Osteoblast (primary cell): ENCODE data around the gene HAUS1. TPM values are rescaled to one million over a fixed set of nuclear protein-coding genes. Genes with fewer than 3 reads are reported as not detected.
A peak's percentile ranks its signal among the peaks of the same experiment; 100 is the strongest.

Source experiments
- DNase-seq: peaks from one replicate; pipeline ENCODE4 v3.0.0; 2011; ENCODE audit warnings: low spot score, mixed read lengths; ENCODE audit not compliant: insufficient read length; ENCODE audit errors: missing footprints
- H2AFZ ChIP-seq: 2 replicates; pipeline ENCODE4 v1.6.0; 2011; ENCODE audit warnings: mild to moderate bottlenecking, low read length
- H3K27ac ChIP-seq: 2 replicates; pipeline ENCODE4 v1.5.1; 2011; ENCODE audit warnings: mild to moderate bottlenecking, low read depth, low read length, moderate library complexity
- H3K27me3 ChIP-seq: 2 replicates; pipeline ENCODE4 v1.6.0; 2012; ENCODE audit warnings: mild to moderate bottlenecking, control low read depth, inconsistent platforms, low read length, moderate library complexity; ENCODE audit not compliant: insufficient read depth
- H3K36me3 ChIP-seq: 2 replicates; pipeline ENCODE4 v1.5.1; 2011; ENCODE audit warnings: mild to moderate bottlenecking, low read length, control low read depth, moderate library complexity; ENCODE audit not compliant: insufficient read depth
- H3K4me1 ChIP-seq: 2 replicates; pipeline ENCODE4 v1.5.1; 2011; ENCODE audit warnings: mild to moderate bottlenecking, low read length, control low read depth, moderate library complexity; ENCODE audit not compliant: insufficient read depth
- H3K4me2 ChIP-seq: 2 replicates; pipeline ENCODE4 v1.6.0; 2011; ENCODE audit warnings: mild to moderate bottlenecking, low read length; ENCODE audit not compliant: insufficient read depth
- H3K4me3 ChIP-seq: fragments of 200-600 bp; sonication (generic); 3 replicates; pipeline ENCODE4 v1.5.1; 2012; ENCODE audit warnings: mild to moderate bottlenecking, low read length, inconsistent platforms; ENCODE audit not compliant: insufficient read depth
- H3K79me2 ChIP-seq: 2 replicates; pipeline ENCODE4 v1.6.0; 2012; ENCODE audit warnings: mild to moderate bottlenecking, low read length, control low read depth, inconsistent platforms; ENCODE audit not compliant: insufficient read depth
- H3K9me3 ChIP-seq: 2 replicates; pipeline ENCODE4 v1.5.1; 2011; ENCODE audit warnings: low read depth, low read length, control low read depth
- H4K20me1 ChIP-seq: 2 replicates; pipeline ENCODE4 v1.6.0; 2012; ENCODE audit warnings: mild to moderate bottlenecking, low read length, control low read depth; ENCODE audit not compliant: insufficient read depth
- CTCF ChIP-seq: IDR thresholded peaks from 2 replicates; pipeline ENCODE4 v1.5.1; 2011; ENCODE audit warnings: mild to moderate bottlenecking, low read depth, low read length, moderate library complexity; ENCODE audit errors: extremely low read depth
- total RNA-seq: library from RNA; depleted of rRNA; stranded (reverse); fragments of >200 nt; gene quantifications from 2 replicates; pipeline ENCODE4 v1.2.3, GENCODE V29; 2012

Gene HAUS1
- total RNA-seq, 1 donor = 40.9 TPM

GRCh38 chr18:46097431-46097800 lies 6.8 kb upstream of the HAUS1 start:
- H3K4me3 ChIP-seq = peak overlapping the region; percentile 100
- peak; percentile 6 for DNase-seq
- H3K9me3 ChIP-seq = no peaks in the 10 kb centered on the region
- H3K27me3 ChIP-seq = no peaks in the 10 kb centered on the region
- H3K36me3 ChIP-seq = peaks cover 33% of the 10 kb centered on the region
- H4K20me1 ChIP-seq = peaks cover 25% of the 10 kb centered on the region
- peak overlapping the region; percentile 93 for H3K4me2 ChIP-seq
- TF ChIP-seq CTCF = no peak
- H3K27ac ChIP-seq = peak overlapping the region; percentile 92
- peak overlapping the region; percentile 99 for H2AFZ ChIP-seq
- H3K4me1 ChIP-seq = peaks cover 9% of the 10 kb centered on the region
- peaks cover 59% of the 10 kb centered on the region for H3K79me2 ChIP-seq

GRCh38 chr18:46097801-46098615 lies 6.2 kb upstream of the HAUS1 start, which contains the start of gene ATP5F1A:
TSS of gene ATP5F1A (minus strand) at chr18:46098296. CDS start at chr18:46098231, 65 bp downstream.
- Histone ChIP-seq H3K36me3 (peaks cover 28% of the 10 kb centered on the region), H2AFZ (peak within 1 kb of the TSS; percentile 99), H3K79me2 (peaks cover 53% of the 10 kb centered on the region), H3K4me1 (peaks cover 9% of the 10 kb centered on the region), H3K9me3 (no peaks in the 10 kb centered on the region), H3K27ac (peak within 1 kb of the TSS; percentile 92), H3K4me3 (peak within 1 kb of the TSS; percentile 100), H3K4me2 (peak within 1 kb of the TSS; percentile 93), H3K27me3 (no peaks in the 10 kb centered on the region), H4K20me1 (peaks cover 23% of the 10 kb centered on the region)
- no peak for TF ChIP-seq CTCF
- DNase-seq = peak; percentile 97

- peaks cover 47% of the 10 kb centered on the region for H3K79me2 ChIP-seq
- peaks cover 9% of the 10 kb centered on the region for H3K4me1 ChIP-seq
- H3K9me3 ChIP-seq = no peaks in the 10 kb centered on the region
- peak overlapping the region; percentile 92 for H3K27ac ChIP-seq
- H3K4me2 ChIP-seq = peak overlapping the region; percentile 93
- H2AFZ ChIP-seq = peak overlapping the region; percentile 99
- no peak for TF ChIP-seq CTCF
- DNase-seq = no peak
- H3K4me3 ChIP-seq = peak overlapping the region; percentile 100
- no peaks in the 10 kb centered on the region for H3K27me3 ChIP-seq
- H3K36me3 ChIP-seq = peaks cover 22% of the 10 kb centered on the region
- peaks cover 17% of the 10 kb centered on the region for H4K20me1 ChIP-seq
Observed at GRCh38 chr18:46098616-46098933, 5.6 kb upstream of the HAUS1 start.

- TF ChIP-seq CTCF = no peak
- H4K20me1 ChIP-seq = peaks cover 12% of the 10 kb centered on the region
- H3K27ac ChIP-seq = no peak overlapping the region
- no peaks in the 10 kb centered on the region for H3K9me3 ChIP-seq
- H3K4me2 ChIP-seq = no peak overlapping the region
- H3K4me1 ChIP-seq = peaks cover 13% of the 10 kb centered on the region
- DNase-seq = no peak
- no peak overlapping the region for H2AFZ ChIP-seq
- H3K27me3 ChIP-seq = no peaks in the 10 kb centered on the region
- no peak overlapping the region for H3K4me3 ChIP-seq
- H3K36me3 ChIP-seq = peaks cover 13% of the 10 kb centered on the region
- H3K79me2 ChIP-seq = peaks cover 38% of the 10 kb centered on the region
Observed at GRCh38 chr18:46099463-46099862, 4.7 kb upstream of the HAUS1 start.
